BE2C (cell line): ENCODE measurements around the gene RBP7. TPM values are rescaled to one million over a fixed set of nuclear protein-coding genes. Genes with fewer than 3 reads are reported as not detected.

Source experiments
- DNase-seq: peaks from one replicate; pipeline ENCODE4 v3.0.0-alpha.2; 2020
- H3K27me3 ChIP-seq: fragments of 250-450 bp; sonication (Bioruptor Pico); 2 replicates; pipeline ENCODE4 v1.5.1; 2020; ENCODE audit warnings: mild to moderate bottlenecking
- H3K36me3 ChIP-seq: fragments of 250-450 bp; sonication (Bioruptor Pico); 2 replicates; pipeline ENCODE4 v1.5.1; 2020; ENCODE audit warnings: mild to moderate bottlenecking
- H3K4me1 ChIP-seq: fragments of 250-450 bp; sonication (Bioruptor Pico); 2 replicates; pipeline ENCODE4 v1.5.1; 2020
- H3K4me3 ChIP-seq: 2 replicates; pipeline ENCODE4 v1.5.1; 2011; ENCODE audit warnings: low read depth, low read length
- H3K9me3 ChIP-seq: fragments of 250-450 bp; sonication (Bioruptor Pico); 2 replicates; pipeline ENCODE4 v1.5.1; 2020
- polyA plus RNA-seq: library from polyadenylated mRNA; unstranded; fragments of >200 nt; gene quantifications from one replicate; pipeline ENCODE4 v1.2.1, GENCODE V29; 2012; ENCODE audit warnings: low read depth, missing spikeins; ENCODE audit not compliant: insufficient read length, insufficient read depth
- TF ChIP-seq, protein P1 (sequence below): IDR thresholded peaks from 2 replicates; pipeline ENCODE4 v1.5.1; 2012; ENCODE audit warnings: mild to moderate bottlenecking, low read depth, low read length

Gene RBP7
- not detected for polyA plus RNA-seq

DNA sequence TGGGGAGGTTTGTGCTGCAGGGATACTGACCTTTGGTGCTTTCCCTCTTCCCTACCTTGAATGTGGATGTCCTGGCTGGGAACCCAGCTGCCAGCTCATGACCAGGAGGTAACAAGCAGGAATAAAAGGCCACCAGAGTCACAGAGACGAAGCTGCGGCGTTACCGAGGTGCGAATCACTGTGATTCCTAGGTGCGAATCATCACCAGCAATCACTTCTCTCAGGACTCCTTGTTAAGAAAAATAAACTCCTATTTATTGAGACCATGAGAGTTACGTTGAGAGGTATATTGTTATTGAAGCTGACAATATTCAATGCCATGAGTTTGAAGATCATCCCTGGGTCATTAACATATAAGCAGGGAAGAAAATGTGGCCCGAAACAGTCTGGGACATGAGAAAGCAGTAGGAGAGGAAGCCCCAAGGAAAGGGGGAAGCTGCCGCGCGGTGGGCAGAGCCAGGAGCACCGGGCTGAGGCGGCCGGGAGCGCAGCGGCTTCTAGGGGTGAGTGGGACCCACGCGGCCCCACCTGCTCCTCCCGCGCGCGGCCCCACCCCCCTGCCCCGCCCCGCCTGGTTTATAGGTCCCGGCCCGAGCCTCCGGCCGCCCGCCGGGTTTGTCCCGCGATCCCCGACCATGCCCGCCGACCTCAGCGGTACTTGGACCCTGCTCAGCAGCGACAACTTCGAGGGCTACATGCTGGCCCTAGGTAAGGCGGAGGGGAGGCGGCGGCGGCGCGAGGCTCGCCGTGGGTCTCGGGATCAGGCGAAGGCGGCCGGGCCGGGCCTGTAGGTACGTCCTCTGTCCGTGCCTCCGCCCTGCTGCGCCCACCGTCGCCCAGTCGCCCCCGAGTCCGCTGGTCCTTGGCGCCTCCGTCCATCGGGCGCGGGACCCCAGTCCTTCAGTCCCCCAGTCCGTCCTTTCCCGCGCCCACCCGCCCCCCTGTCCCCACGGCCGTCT lies at the start of gene RBP7:
Gene RBP7, plus strand, starts transcription at position 605 of the 959 bp plus-strand sequence. Its CDS starts 31 bp downstream, at position 636.
- TF ChIP-seq, protein P1, sequence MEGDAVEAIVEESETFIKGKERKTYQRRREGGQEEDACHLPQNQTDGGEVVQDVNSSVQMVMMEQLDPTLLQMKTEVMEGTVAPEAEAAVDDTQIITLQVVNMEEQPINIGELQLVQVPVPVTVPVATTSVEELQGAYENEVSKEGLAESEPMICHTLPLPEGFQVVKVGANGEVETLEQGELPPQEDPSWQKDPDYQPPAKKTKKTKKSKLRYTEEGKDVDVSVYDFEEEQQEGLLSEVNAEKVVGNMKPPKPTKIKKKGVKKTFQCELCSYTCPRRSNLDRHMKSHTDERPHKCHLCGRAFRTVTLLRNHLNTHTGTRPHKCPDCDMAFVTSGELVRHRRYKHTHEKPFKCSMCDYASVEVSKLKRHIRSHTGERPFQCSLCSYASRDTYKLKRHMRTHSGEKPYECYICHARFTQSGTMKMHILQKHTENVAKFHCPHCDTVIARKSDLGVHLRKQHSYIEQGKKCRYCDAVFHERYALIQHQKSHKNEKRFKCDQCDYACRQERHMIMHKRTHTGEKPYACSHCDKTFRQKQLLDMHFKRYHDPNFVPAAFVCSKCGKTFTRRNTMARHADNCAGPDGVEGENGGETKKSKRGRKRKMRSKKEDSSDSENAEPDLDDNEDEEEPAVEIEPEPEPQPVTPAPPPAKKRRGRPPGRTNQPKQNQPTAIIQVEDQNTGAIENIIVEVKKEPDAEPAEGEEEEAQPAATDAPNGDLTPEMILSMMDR, result no peak
- H3K36me3 ChIP-seq, result no peaks in the 10 kb centered on the region
- H3K4me1 ChIP-seq, result no peaks in the 10 kb centered on the region
- peaks cover 18% of the 10 kb centered on the region for H3K27me3 ChIP-seq
- H3K4me3 ChIP-seq, result no peak within 1 kb of the TSS
- peak; percentile 11 for DNase-seq
- no peaks in the 10 kb centered on the region for H3K9me3 ChIP-seq

DNA sequence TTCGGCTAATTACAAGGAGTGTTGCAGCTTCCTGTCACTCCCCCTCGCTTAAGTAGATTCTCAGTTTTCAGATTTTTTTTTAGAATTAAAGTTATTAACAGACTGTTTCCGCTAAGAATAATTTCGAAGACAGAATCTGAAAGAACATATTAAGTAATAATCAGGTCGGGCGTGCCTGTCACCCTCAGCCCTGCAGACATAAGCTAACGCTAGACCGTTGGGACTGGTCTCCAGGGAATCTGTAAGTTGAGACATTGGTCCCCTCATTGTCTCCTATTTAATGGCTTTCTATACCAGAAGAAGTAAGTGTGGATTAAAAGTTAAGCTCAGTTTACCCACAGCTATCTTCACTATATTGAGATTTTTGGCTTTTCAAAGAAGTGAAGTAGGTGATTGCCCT lies 39.3 kb upstream of the RBP7 start:
- Histone ChIP-seq H3K27me3 (no peaks in the 10 kb centered on the region), H3K4me1 (no peaks in the 10 kb centered on the region), H3K36me3 (no peaks in the 10 kb centered on the region), H3K4me3 (no peak overlapping the region), H3K9me3 (no peaks in the 10 kb centered on the region)
- TF ChIP-seq, protein P1, result no peak
- no peak for DNase-seq

DNA sequence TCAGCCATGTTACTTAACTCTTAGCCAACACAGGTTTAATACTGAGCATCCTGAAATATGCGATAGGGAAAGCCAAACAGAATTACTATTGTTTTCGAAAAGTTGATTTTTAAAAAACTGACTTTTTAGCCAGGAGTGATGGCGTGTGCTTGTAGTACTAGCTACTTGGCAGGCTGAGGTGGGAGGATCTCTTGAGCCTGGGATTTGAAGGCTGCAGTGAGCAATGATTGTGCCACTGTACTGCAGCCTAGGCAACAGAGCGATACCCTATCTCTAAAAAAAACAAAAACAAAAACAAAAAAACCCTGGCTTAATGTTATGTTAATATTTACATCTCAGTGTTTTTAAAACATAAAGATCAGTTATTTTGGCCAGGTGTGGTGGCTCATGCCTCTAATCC lies 37.0 kb upstream of the RBP7 start:
- H3K9me3 ChIP-seq, result no peaks in the 10 kb centered on the region
- no peaks in the 10 kb centered on the region for H3K27me3 ChIP-seq
- no peak for DNase-seq
- no peak overlapping the region for H3K4me3 ChIP-seq
- no peaks in the 10 kb centered on the region for H3K4me1 ChIP-seq
- TF ChIP-seq, protein P1, result no peak
- no peaks in the 10 kb centered on the region for H3K36me3 ChIP-seq

DNA sequence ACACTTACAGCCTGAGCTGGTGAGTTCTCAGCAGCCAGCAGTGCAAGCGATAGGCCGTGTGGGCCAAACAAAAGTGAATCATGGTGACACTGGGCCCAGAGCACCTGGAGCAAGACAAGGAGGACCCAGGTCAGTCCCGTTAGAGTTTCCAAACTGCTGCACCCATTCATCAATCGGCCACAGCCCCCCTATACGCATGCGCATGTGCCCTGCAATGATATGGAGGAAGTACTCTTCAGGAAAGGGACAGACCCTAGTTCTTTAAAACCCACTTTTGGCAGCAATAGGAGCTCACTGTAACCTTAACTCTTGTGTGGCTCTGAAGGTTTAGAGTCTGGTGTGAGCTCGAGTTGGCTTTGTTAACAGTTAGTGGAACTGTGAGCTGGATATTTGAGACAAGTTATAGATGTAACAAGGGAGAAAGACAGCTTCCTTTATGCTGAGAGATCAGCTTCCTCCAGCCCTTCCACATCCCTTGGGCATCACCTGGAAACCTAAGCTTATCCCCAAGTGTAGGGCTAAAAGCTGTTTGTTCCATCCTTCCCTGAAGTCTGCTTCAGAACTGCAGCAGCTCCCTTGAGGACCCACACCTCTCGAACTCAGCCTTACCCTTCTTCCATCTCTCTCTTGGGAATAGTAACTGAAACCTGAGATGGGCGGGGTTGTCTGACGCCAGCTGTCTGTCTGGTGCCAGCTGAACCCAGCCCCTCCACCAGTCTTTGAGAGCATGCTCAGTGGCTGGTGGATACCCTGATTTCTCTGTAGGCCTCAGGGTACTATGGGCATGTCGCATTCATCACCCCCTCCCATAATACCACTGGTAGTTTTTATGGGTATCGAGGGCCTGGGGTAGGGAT lies 36.1 kb upstream of the RBP7 start:
- no peaks in the 10 kb centered on the region for H3K36me3 ChIP-seq
- H3K27me3 ChIP-seq, result no peaks in the 10 kb centered on the region
- no peaks in the 10 kb centered on the region for H3K4me1 ChIP-seq
- no peak overlapping the region for H3K4me3 ChIP-seq
- TF ChIP-seq, protein P1, result no peak
- H3K9me3 ChIP-seq, result no peaks in the 10 kb centered on the region
- DNase-seq, result peak; percentile 20

DNA sequence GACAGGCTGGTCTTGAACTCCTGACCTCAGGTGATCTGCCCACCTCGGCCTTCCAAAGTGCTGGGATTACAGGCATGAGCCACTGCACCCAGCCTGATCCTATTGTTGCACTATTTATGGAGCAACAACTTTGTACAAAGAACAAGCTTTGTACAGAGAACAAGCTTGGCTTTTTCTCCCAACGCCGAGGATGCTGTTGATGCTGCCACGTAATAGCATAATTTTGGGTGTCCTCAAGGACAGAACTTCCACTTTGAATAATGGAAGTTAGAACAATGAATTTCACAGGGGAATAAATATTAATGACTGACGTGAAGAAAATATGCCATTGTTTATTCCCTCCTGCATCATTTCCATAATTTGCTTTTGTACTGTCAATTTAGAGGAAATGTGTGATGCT lies 12.8 kb upstream of the RBP7 start:
- Histone ChIP-seq H3K4me3 (no peak overlapping the region), H3K4me1 (no peaks in the 10 kb centered on the region), H3K36me3 (no peaks in the 10 kb centered on the region), H3K27me3 (no peaks in the 10 kb centered on the region), H3K9me3 (no peaks in the 10 kb centered on the region)
- DNase-seq, result no peak
- TF ChIP-seq, protein P1, result no peak
